GM23248 (cell line): Measurements from ENCODE around the gene DPCD.

ENCODE experiments used
- EZH2 ChIP-seq: fragments of 200-600 bp; sonication (generic); IDR thresholded peaks from 2 replicates; pipeline ENCODE4 v1.6.1; 2018; ENCODE audit warnings: antibody characterized with exemption, mild to moderate bottlenecking; ENCODE audit not compliant: insufficient read depth, poor library complexity, severe bottlenecking
- EZH2phosphoT487 ChIP-seq: fragments of 200-600 bp; sonication (generic); IDR thresholded peaks from 2 replicates; pipeline ENCODE4 v1.6.1; 2018; ENCODE audit warnings: antibody characterized with exemption, moderate library complexity, mild to moderate bottlenecking, low read depth; ENCODE audit not compliant: insufficient read depth

- TF ChIP-seq EZH2 (no peak), EZH2phosphoT487 (no peak)
These were observed 28.4 kb upstream of the DPCD start for GRCh38 chr10:101559596-101560297.
